Measurements from ENCODE around the gene SUGCT.

SUGCT gene

DNA sequence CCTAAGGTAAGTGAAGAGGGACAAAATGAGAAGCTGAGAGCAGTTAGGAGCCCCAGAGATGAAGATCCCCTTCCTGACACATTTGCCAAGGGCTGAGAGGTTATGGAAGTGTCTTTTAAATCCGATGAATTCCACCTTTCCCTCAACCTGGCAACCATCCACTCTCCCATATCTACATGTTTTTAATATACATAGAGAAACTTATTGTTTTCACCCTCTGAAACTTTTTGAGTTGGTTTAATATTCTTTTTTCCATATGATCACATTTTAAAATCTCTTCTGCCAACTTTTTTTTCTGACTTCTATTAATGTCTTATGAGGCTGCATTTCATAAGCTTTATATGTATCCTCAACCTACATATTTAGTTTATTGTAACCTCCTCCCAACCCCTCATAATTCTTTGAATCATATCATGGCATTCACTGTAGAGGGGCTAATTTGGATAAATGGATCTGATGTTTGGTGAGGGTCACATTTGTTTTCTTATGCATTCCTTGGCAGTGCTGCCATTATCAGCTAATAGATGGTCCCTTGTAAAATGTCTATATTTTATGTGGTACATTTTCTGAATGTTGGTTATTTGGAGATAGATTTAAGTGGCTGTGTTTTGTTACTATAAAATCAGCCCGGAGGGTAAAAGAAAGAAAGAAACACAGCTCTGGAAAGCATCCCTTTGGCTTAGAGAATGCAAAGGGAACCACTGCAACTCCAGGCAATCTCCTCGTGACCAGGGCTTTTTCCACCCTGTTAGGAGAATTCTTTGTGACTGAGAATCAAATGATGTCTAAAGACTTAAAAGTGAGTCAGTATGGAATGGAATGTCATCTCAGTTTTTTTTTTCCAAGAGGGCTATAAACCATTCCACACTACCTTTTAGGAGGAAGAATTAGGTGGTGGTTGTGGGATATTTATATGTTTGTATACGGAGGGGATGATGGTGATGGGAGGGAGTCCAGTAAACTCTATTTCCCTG, 334.4 kb downstream of the SUGCT start:
- DNase-seq, result no peak

DNA sequence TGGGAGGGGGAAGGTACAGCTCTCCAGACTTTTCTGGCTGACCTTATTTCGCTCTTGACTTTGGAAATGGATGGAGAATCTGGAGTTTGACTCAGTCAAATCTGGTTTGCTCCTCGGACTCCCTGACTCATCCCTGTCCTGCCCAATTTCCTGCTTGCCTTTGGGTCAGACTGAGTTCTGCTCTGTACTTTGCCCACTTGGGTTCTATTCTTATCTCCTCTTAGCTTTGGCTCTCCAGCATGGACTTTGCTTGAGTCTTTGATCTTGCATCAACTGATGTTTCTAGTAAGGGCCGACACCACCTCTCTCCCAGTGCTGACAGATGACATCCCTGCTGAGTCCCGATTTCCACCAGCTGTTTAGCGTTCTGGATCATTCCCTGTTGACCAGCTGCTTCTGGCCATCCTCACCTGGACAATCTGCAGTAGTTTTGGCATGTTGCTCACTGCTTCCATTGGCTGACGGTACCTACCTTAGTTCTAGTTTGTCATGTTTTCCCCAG, 335.3 kb downstream of the SUGCT start:
- DNase-seq, result no peak

DNA sequence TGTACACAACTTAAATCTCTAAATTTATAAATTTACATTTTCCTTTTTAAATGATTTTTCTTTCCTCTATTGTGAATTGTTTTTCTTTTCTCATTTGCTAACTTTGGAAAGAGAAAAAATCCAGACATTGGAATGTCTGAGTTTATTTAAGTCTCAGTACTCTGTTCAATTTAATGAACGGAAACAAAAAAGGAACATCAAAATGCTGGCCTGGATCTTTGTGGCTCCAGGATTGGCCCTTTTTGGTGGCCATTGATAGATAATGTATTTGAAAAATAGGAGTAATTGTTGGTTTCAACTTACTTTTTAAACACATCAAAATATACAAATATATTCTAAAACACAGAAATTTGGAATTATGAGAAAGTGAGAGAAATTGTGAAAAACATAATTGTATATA, 336.0 kb downstream of the SUGCT start:
- DNase-seq, result no peak

DNA sequence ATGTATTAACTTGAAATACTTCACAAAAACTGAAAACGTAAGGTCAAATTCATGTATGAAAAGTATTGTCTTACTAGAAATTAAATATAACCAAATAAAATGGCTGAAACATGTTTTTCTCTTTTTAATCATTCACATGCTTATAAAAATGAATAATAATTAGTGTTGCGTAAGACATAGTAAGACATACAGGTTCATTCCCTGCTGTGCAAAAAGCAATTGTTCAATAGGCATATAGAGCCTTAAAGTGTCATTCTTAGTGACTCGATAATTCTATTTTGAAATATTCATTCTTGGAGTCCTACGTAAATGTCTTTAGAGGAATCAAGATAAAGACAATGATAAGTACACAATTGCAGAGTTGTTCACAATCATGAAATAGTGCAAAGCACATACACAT, 337.1 kb downstream of the SUGCT start:
- DNase-seq, result no peak

DNA sequence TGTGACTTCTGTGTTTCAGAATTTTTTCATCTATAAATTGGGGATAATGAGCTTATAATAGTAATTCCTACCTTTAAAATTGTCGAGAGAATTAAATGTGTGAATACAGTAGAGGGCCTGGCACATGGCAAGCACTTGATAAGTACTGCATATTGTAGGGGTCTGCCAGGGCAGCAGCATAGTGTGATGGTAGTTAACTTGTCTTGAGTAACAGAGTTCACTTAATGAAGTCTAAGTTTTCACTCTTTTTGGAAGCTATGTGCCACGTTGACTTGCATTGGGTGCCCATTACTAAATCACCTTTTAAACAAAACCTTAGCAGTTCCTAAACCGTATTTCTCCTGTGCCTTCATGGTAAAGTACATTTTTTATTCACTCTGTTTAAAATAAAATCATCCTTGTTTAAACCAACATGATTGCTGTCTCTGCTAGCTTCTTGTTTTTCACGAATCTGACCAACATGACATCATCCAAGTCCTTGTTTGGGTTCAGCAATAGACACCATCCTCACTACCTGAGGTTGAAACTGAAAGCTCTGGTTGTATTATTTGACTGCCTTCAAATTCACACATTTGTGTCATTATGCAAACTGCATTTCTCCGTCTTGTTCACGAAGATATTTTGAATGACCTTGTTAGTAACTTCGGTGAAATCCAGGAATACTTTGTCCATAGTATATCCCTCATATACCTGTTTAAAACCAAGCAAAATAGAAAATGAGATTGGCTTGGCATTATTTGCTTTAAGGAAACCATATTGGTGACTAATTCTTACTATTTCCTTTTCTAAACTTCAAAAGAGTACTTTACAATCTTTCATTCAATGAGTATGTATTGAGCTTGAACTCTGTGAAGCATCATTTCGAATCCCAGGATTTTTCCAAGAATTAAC, 340.2 kb downstream of the SUGCT start:
- DNase-seq, result no peak

DNA sequence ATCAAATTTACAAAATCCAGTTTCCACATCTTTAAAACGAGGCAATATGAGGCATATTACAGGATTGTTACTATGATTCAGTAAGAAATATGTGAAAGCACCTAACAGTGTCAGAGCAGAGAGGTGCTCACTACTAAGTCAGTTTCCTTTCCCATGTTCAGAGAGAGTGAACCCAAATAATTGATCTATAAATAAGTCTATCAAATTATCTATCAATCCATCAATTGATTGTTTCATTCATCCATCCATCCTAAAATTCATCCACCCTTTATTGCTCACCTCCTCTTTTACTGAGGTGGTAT, 340.8 kb downstream of the SUGCT start:
- no peak for DNase-seq

DNA sequence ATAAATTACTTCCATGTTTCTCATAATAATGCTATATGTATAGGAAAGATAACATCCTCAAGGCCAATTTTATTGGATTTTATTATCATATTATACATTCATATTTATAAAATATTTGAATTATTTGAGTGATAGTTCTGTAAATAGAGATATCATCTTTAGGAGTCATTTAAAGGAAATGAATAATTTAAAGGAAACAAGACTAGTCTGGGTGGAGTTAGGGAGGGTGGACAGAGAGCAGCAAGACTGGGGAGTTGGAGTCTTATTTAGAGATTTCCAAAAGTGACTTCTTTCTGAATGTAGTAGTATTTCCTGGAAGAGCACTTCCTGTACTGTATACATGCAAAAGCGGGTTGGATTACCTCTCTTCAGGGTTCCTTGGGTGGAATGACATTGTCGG, 342.3 kb downstream of the SUGCT start:
- DNase-seq, result no peak

DNA sequence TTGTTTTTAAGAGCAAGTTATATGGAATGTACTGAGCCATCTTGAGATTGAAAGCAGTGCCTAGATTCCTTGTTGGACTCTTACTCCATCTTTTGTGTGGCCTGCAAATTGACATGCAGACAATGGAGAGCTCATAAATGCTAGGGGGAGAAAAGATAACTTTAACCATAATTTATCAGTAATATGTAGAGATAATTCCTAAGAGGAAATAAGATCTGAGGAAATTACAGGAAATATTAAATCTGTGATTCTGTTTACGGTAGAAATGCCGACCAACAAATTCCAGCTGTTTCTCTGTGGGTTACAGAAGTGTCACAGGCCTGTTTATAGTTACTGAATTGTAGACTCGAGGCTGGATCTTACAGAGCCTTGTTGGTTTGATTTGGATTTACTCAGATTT, 348.0 kb downstream of the SUGCT start:
- no peak for DNase-seq

DNA sequence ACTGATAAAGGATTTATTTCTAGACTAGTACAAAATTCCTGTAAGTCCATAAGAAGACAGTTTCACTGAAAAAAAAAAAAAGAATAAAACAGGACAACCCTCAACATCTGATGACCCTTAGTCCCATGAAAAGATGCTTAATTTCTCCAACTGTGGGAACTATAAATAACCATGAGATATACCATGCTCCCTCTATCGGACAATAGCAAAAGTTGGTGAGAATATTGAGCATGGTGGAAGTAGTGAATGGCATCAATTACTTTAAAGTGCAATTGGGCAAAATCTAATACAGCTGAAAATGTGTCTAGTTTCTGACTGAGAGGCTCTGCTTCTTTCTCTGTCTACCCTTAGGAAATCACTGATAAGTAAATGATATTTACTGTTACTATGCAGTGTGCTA, 348.8 kb downstream of the SUGCT start:
- DNase-seq, result no peak

DNA sequence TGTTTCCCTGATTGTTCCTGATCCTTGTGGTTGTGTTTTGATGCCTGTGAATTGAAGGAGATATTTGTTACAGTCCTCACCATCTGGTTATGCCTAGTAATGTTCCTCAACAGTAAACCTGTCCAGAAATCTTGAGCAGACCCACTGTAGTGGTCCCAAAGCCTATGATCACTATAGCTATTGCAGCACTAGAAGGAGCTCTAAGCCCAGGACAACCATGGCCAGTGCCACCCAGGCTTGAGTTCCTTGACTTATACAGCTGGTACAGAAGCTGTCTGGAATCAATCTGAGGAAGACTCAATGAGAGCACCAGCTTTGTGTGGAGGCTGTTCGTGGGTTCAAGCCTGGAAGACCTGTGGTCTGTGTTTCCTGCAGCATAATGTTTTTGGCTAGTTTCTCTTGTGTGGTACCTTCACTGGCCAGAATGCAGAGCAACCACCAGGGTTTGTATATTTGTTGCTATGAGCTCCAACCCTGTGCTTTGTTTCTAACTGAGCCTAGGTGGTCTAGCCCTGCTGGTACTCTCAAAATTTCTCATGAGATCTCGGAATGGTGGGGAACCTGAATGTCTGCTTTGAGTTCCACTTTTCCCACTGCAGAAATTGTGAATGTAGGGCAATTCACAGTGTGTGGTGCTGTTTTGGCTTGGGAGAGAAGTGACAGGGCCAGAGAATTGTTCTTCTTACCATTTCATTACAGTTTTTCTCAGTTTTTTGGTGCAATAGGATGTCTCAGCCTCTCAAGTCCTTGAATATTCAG, 355.2 kb downstream of the SUGCT start:
- no peak for DNase-seq

DNA sequence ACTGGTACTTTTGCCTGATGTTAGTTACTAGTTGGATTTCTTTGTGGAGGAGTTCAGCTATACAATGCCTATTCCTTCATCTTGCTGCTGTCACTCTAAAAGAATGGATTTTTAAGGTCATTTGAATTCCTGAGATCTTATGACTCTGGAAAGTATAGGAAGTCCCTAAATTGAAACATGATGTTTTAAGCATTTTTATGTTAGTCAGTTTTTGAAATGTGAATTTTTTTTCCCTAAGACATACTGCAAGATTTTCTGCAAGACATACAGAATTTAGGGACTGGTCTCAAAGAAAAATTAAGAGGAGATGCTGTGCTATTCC, 355.8 kb downstream of the SUGCT start:
- DNase-seq, result no peak

DNA sequence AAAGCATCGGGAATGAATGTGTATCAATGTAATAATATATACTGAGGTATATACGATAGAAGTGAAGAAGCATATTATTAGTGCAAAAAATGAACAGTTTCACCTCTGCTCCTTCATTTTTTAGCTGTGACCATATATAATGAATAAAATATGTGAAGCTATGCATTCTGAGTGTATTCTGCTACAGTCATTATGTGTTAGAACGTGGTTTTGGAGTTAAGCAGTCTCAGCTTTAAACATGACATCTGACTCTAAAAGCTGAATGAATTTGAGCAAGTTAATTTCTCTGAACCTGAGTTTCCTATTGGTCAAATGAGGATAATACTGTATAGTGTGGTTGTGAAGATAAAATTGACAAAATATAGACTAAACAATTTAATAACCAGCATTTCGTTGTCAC, 358.1 kb downstream of the SUGCT start:
- no peak for DNase-seq

DNA sequence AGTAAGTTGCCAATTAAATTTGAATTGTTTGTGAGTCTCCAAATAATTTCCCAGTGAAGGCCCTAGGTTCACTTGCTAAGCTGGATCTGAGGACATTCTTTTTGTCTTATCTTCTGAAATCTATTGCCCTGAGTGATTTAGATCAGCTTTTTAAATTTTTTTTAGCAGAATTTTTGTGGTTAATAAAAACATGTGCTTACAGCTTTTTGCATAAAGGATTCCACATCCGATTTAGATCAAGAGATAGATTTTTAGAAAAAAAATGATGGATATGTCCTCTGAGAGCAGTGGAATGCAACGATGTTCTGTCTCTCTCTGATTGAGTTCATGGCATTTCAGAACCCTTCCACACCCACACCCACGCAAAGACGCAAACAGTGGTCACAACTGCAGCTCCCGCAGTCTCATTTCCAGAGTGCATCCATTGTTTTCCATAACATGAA, 358.8 kb downstream of the SUGCT start:
- DNase-seq, result no peak

DNA sequence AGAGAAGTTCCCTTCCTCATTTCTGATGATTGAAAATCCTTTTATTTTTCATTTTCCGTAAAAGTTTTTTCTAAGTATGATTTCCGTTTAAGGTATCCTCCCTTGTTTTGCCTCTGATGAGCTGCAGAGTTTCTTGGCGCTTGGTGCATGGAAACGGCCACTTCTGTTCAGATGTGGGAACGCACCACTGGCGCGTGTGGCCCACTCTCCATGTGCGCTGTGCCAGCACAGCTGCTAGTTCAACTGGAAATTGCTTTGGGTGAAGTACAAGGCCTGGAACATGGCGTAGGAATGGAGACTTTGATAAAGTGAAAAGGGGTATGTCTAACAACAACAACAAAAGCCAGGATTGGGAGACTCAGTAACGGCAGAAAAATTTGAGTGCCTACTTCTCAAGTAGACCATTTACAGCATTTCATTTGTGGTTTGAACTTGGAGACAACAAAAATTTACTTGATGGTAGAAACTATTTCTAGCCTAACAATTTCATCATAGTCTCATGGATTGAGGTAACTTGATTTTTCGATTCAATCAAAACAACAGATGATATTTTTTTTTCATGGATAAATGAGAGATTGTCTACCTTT, 364.2 kb downstream of the SUGCT start:
- DNase-seq, result no peak

DNA sequence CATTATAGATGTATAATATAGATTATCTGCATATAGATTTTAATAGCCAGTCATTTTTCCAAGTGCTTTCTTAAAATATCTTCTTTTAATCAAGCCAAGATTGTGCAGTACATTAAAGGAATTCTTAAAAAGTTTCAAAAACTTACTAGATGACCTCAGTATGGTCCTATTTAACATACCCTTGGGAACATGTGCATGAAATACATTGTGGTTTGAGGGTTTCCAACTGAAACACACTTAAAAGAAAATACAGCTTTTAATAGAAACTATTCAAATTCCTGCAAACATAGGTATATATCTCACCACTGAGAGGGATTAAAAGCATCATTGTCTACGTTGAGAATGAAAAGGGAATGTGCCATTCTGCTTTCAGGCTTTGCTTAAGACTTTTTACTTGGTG, 364.9 kb downstream of the SUGCT start:
- no peak for DNase-seq

DNA sequence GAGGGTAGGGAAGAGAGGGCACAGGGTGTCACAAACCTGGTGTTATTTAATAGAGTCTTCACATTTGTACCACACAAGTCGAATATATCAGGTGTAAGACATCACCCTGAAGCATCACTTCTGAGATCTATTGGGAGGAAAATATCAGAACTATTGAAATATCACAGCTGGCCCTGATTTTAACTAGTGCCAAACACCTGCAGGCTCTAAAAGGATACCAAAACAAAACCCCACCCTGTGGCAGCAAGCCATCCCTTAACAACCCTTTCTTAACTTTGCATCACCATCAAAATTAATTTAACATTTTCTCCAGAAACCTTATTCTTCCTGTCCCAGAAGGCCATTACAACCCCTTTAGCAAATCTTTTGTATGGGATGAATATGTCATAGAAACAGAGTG, 365.4 kb downstream of the SUGCT start:
- DNase-seq, result no peak

DNA sequence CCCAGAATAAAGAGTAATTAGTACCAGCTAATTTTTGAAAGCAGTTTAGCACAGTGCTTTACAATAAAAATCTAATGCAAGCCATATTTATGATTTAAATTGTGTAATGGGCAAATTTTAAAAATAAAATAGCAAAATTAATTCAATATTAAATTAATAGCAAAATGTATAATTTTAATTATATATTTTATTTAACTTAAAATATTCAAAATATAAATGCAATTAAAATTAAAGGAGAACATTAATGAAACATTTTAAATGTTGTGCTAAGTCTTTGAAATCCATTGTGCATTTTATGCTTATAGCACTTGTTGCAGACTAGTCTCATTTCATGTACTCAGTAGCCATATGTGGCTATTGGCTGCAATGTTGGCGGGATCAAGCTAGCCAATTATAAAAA, 367.6 kb downstream of the SUGCT start:
- DNase-seq, result no peak

DNA sequence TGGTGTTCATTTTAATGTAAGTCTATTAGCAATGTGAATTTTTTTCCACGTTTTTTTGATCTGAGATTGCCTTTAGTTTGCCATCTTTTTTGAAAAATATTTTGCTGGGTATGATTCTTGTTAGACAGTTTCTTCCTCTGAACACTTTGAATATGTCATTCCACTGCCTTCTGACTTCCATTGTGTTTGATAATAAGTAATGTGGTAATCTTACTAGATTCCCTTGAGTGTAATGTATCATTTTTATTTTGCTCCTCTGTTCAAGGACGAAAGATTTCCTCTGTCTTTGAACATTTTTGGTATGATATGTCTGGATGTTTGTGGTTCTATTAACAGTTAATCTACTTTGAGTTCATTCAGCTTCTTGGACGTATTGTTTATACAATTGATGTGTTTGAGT, 371.4 kb downstream of the SUGCT start:
- DNase-seq, result no peak

DNA sequence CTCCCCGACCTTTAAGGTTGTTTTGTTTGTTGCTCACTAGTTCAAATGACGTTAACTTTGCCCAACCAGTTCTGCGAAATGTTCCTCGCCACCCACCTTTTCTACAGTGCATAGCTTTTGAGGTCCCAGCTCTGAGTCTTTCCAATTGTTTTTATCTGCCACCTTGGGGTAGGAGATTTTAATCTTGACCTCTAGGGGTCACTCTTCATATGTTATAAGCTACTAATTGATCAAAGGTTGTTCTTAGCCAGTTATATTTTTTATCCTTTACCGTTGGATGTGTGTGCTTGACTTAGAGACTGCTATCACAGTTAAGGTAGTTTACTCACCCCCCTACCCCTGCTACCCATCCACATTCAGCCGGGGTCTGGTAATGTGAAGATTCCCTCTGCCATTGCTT, 372.4 kb downstream of the SUGCT start:
- DNase-seq, result peak in 1 of 51 donors; percentile 1

DNA sequence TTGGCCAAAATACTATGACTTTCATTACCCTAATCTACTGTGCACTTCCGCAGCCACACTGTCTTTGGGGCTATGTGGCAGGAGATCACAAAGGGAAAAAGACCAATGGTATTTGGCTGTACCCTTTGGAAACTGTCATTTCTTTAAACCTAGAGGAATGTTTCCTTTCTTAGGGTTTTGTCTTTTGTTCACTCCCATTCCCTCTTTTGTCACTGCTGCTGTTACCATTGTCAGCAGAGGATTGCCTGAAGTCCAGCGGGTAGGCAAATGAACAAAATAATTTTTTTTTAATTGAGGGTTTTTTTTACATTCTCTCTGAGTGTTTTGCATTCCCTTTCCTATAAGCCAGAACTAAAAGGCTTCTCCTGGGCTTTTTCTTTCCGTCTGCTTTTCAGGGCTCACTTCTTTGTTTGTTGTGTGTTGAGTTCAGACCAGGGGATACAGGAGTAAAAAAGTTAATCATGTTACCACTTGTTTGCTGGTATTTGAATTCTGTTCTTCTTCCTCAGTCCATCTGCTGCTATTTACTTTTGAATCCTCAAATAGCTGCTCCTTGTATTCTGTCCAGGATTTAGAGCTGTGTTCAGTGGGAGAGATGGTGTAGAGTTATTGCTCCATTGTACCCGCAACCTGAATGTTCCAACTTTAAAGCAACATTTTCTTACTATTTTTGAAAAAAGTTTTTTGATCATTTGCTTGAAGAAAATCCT, 374.6 kb downstream of the SUGCT start:
- DNase-seq, result no peak

DNA sequence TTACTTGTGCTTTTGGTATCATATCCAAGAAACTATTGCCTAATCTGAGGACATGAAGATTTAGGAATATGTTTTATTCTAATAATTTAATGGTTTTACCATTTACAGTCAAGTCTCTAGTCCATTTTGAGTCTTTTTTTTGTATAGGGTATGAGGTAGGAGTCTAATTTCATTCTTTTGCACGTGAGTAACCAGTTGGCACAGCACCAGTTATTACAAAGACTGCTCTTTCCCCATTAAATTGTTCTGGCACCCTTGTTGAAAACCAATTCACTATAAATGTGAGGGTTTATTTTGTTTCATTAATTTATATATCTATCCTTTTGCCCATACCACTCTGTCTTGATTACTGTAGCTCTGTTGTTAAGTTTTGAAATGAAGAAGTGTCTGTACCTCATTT, 381.6 kb downstream of the SUGCT start:
- DNase-seq, result no peak

All from hypothalamus (tissue), 51 donors.